Fibroblast of lung (primary cell): ENCODE data around the gene ZBTB2.

Source experiments
- CTCF ChIP-seq, 2 donors: IDR thresholded peaks in 1 of 2; conservative IDR thresholded peaks in 1 of 2; 1 replicate in 1 of 2; 2 replicates in 1 of 2; pipeline ENCODE4 v1.5.1; 2011 to 2012; ENCODE audit warnings: low read length in 2 of 2, control low read depth in 1 of 2, inconsistent platforms in 1 of 2, low read depth in 1 of 2, mild to moderate bottlenecking in 1 of 2
- EZH2 ChIP-seq: IDR thresholded peaks from 2 replicates; pipeline ENCODE4 v1.5.1; 2012; ENCODE audit warnings: low read length, control low read depth, mild to moderate bottlenecking; ENCODE audit errors: missing control alignments

GRCh38 chr6:151422981-151423380 lies 31.6 kb upstream of the ZBTB2 start:
- no peak for TF ChIP-seq CTCF (conservative IDR thresholded peaks at IDR 0.05 in 1 of 2, IDR thresholded peaks at IDR 0.05 in 1 of 2; ENCODE audit: low read depth in 1 of 2, low read length in 2 of 2)
- no peak for TF ChIP-seq EZH2
